SK-N-SH treated with all-trans-retinoic acid at 6 μM for 48 hours (cell line): ENCODE measurements around the gene CTNNA3.
A peak's percentile ranks its signal among the peaks of the same experiment; 100 is the strongest.
"Not testable (repeated sequence)": the region's sequence is repeated elsewhere in the genome, so short reads cannot be mapped to it uniquely, and the experiment has no call there.

Experiments
- ATAC-seq: fragments of 200-7000 bp; cut with Tn5 transposase; 3 replicates; pipeline ENCODE4 v1.9.1; 2020; ENCODE audit warnings: mild to moderate bottlenecking, moderate library complexity
- ARNTL ChIP-seq: fragments of 450-650 bp; formaldehyde crosslinking; IDR thresholded peaks from 2 replicates; pipeline ENCODE4 v1.5.0; 2020; ENCODE audit warnings: low read depth, mild to moderate bottlenecking, moderate library complexity, borderline replicate concordance
- BACH2 ChIP-seq: fragments of 250-450 bp; sonication (Bioruptor Pico); IDR thresholded peaks from 2 replicates; pipeline ENCODE4 v1.9.0; 2021; ENCODE audit warnings: mild to moderate bottlenecking, borderline replicate concordance
- CSDC2 ChIP-seq: fragments of 250-450 bp; sonication (Bioruptor Pico); IDR thresholded peaks from 2 replicates; pipeline ENCODE4 v1.5.0; 2020; ENCODE audit warnings: mild to moderate bottlenecking, moderate library complexity
- ESRRG ChIP-seq: fragments of 250-450 bp; sonication (Bioruptor Pico); IDR thresholded peaks from 2 replicates; pipeline ENCODE4 v1.6.1; 2021; ENCODE audit warnings: mild to moderate bottlenecking
- GLIS3 ChIP-seq: fragments of 250-450 bp; sonication (Bioruptor Pico); IDR thresholded peaks from 2 replicates; pipeline ENCODE4 v1.5.0; 2020; ENCODE audit warnings: mild to moderate bottlenecking, moderate library complexity
- ISL1 ChIP-seq: fragments of 250-450 bp; sonication (Bioruptor Pico); IDR thresholded peaks from 2 replicates; pipeline ENCODE4 v2.1.2; 2022; ENCODE audit warnings: mild to moderate bottlenecking, moderate library complexity
- OSR1 ChIP-seq: fragments of 250-450 bp; sonication (Bioruptor Pico); IDR thresholded peaks from 2 replicates; pipeline ENCODE4 v1.8.0; 2022; ENCODE audit warnings: moderate library complexity, mild to moderate bottlenecking, inconsistent platforms
- PPARA ChIP-seq: fragments of 250-450 bp; sonication (Bioruptor Pico); IDR thresholded peaks from 2 replicates; pipeline ENCODE4 v1.5.0; 2020; ENCODE audit warnings: mild to moderate bottlenecking, borderline replicate concordance
- RARB ChIP-seq: fragments of 250-450 bp; sonication (Bioruptor Pico); IDR thresholded peaks from 2 replicates; pipeline ENCODE4 v1.8.0; 2021; ENCODE audit warnings: mild to moderate bottlenecking, moderate library complexity
- SNAI2 ChIP-seq: fragments of 250-450 bp; sonication (Bioruptor Pico); IDR thresholded peaks from 2 replicates; pipeline ENCODE4 v1.5.0; 2020; ENCODE audit warnings: mild to moderate bottlenecking, moderate library complexity
- TCF4 ChIP-seq: fragments of 250-450 bp; sonication (Bioruptor Pico); IDR thresholded peaks from 2 replicates; pipeline ENCODE4 v1.8.0; 2021; ENCODE audit warnings: mild to moderate bottlenecking, moderate library complexity, borderline replicate concordance
- ZC3H10 ChIP-seq: fragments of 250-450 bp; sonication (Bioruptor Pico); IDR thresholded peaks from 2 replicates; pipeline ENCODE4 v1.5.1; 2021; ENCODE audit warnings: mild to moderate bottlenecking, moderate library complexity
- ZFP3 ChIP-seq: fragments of 250-450 bp; sonication (Bioruptor Pico); IDR thresholded peaks from 2 replicates; pipeline ENCODE4 v1.5.0; 2020; ENCODE audit warnings: mild to moderate bottlenecking, moderate library complexity
- ZNF565 ChIP-seq: fragments of 450-650 bp; formaldehyde crosslinking; conservative IDR thresholded peaks from 2 replicates; pipeline ENCODE4 v1.5.0; 2020; ENCODE audit warnings: low read depth, mild to moderate bottlenecking, moderate library complexity
- ZNF70 ChIP-seq: fragments of 450-650 bp; formaldehyde crosslinking; IDR thresholded peaks from 2 replicates; pipeline ENCODE4 v1.5.0; 2020; ENCODE audit warnings: mild to moderate bottlenecking, moderate library complexity
- ZNF8 ChIP-seq: fragments of 450-650 bp; formaldehyde crosslinking; IDR thresholded peaks from 2 replicates; pipeline ENCODE4 v1.5.0; 2020; ENCODE audit warnings: mild to moderate bottlenecking, moderate library complexity
- TF ChIP-seq, protein P1 (sequence below): fragments of 250-450 bp; sonication (Bioruptor Pico); IDR thresholded peaks from 2 replicates; pipeline ENCODE4 v1.5.0; 2020; ENCODE audit warnings: mild to moderate bottlenecking, moderate library complexity
- TF ChIP-seq, protein P2 (sequence below): fragments of 250-450 bp; sonication (Bioruptor Pico); IDR thresholded peaks from 2 replicates; pipeline ENCODE4 v1.5.1; 2020; ENCODE audit warnings: low read depth, mild to moderate bottlenecking, moderate library complexity
- TF ChIP-seq, protein P3 (sequence below): fragments of 250-450 bp; sonication (Bioruptor Pico); IDR thresholded peaks from 2 replicates; pipeline ENCODE4 v1.8.0; 2021; ENCODE audit warnings: low read depth, mild to moderate bottlenecking, moderate library complexity, borderline replicate concordance
- TF ChIP-seq, protein P4 (sequence below): fragments of 250-450 bp; sonication (Bioruptor Pico); IDR thresholded peaks from 2 replicates; pipeline ENCODE4 v1.5.1; 2021; ENCODE audit warnings: mild to moderate bottlenecking, moderate library complexity

CTNNA3 gene

DNA sequence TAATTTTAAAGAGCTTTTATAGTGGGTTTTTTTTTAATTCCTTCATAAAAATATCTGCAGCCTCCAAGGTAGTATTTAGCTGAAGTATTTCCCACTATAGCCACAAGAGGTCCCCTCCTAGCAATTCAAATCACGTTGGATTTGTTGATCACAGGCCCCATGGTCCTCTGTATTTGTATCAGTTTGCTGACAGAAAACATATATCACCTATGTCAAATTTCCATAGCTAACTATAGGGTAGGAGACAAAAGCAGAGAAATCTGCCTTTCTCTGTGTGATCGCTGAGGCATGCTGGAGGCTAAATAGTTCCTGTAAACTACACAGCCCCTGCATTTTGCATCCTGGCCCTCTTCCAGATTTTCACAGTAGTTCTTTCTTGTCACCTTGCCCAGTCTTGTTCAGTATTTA is 1.7 kb upstream of the CTNNA3 start:
- ATAC-seq: peak; percentile 95
- TF ChIP-seq CSDC2 (CRISPR knock-in tag) (no peak), ZC3H10 (CRISPR knock-in tag) (no peak), RARB (CRISPR knock-in tag) (no peak), ISL1 (CRISPR knock-in tag) (no peak), ZNF8 (no peak), ESRRG (CRISPR knock-in tag) (no peak), BACH2 (CRISPR knock-in tag) (no peak), TCF4 (CRISPR knock-in tag) (no peak), ZFP3 (CRISPR knock-in tag) (no peak), GLIS3 (no peak), PPARA (CRISPR knock-in tag) (no peak), ZNF565 (no peak), SNAI2 (CRISPR knock-in tag) (no peak), ZNF70 (no peak)
- TF ChIP-seq, protein P1, sequence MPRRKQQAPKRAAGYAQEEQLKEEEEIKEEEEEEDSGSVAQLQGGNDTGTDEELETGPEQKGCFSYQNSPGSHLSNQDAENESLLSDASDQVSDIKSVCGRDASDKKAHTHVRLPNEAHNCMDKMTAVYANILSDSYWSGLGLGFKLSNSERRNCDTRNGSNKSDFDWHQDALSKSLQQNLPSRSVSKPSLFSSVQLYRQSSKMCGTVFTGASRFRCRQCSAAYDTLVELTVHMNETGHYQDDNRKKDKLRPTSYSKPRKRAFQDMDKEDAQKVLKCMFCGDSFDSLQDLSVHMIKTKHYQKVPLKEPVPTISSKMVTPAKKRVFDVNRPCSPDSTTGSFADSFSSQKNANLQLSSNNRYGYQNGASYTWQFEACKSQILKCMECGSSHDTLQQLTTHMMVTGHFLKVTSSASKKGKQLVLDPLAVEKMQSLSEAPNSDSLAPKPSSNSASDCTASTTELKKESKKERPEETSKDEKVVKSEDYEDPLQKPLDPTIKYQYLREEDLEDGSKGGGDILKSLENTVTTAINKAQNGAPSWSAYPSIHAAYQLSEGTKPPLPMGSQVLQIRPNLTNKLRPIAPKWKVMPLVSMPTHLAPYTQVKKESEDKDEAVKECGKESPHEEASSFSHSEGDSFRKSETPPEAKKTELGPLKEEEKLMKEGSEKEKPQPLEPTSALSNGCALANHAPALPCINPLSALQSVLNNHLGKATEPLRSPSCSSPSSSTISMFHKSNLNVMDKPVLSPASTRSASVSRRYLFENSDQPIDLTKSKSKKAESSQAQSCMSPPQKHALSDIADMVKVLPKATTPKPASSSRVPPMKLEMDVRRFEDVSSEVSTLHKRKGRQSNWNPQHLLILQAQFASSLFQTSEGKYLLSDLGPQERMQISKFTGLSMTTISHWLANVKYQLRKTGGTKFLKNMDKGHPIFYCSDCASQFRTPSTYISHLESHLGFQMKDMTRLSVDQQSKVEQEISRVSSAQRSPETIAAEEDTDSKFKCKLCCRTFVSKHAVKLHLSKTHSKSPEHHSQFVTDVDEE (CRISPR knock-in tag): no peak
- TF ChIP-seq, protein P2, sequence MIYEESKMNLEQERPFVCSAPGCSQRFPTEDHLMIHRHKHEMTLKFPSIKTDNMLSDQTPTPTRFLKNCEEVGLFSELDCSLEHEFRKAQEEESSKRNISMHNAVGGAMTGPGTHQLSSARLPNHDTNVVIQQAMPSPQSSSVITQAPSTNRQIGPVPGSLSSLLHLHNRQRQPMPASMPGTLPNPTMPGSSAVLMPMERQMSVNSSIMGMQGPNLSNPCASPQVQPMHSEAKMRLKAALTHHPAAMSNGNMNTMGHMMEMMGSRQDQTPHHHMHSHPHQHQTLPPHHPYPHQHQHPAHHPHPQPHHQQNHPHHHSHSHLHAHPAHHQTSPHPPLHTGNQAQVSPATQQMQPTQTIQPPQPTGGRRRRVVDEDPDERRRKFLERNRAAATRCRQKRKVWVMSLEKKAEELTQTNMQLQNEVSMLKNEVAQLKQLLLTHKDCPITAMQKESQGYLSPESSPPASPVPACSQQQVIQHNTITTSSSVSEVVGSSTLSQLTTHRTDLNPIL (CRISPR knock-in tag): no peak
- TF ChIP-seq, protein P3, sequence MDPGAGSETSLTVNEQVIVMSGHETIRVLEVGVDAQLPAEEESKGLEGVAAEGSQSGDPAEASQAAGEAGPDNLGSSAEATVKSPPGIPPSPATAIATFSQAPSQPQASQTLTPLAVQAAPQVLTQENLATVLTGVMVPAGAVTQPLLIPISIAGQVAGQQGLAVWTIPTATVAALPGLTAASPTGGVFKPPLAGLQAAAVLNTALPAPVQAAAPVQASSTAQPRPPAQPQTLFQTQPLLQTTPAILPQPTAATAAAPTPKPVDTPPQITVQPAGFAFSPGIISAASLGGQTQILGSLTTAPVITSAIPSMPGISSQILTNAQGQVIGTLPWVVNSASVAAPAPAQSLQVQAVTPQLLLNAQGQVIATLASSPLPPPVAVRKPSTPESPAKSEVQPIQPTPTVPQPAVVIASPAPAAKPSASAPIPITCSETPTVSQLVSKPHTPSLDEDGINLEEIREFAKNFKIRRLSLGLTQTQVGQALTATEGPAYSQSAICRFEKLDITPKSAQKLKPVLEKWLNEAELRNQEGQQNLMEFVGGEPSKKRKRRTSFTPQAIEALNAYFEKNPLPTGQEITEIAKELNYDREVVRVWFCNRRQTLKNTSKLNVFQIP: no peak

DNA sequence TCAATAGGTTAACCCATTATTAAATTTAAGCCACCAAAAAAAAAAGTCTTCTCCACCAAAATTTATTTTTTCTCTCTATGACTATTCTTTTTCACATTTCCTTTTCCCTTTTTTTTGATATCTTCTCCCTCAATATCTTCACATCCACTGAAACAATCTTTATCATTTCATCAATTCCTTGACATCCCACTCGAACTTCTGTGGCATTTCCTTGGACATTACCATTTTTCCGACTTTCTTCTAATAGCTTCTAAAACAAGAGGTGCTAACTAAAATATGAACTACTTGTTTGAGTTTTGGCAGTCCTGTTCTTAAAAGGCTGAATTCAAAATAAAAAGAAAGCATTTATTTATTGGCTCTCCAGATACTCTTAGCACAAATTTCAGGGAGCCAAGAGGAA is 684 bp upstream of the CTNNA3 start:
- no peak for TF ChIP-seq ARNTL (CRISPR knock-in tag)
- TF ChIP-seq ISL1 (CRISPR knock-in tag): no peak
- TF ChIP-seq, protein P2 (CRISPR knock-in tag): no peak
- TF ChIP-seq SNAI2 (CRISPR knock-in tag): no peak
- TF ChIP-seq ZFP3 (CRISPR knock-in tag): no peak
- no peak for TF ChIP-seq CSDC2 (CRISPR knock-in tag)
- TF ChIP-seq, protein P4, sequence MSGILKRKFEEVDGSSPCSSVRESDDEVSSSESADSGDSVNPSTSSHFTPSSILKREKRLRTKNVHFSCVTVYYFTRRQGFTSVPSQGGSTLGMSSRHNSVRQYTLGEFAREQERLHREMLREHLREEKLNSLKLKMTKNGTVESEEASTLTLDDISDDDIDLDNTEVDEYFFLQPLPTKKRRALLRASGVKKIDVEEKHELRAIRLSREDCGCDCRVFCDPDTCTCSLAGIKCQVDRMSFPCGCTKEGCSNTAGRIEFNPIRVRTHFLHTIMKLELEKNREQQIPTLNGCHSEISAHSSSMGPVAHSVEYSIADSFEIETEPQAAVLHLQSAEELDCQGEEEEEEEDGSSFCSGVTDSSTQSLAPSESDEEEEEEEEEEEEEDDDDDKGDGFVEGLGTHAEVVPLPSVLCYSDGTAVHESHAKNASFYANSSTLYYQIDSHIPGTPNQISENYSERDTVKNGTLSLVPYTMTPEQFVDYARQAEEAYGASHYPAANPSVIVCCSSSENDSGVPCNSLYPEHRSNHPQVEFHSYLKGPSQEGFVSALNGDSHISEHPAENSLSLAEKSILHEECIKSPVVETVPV (CRISPR knock-in tag): no peak
- TF ChIP-seq, protein P3: no peak
- no peak for TF ChIP-seq ZNF70
- no peak for TF ChIP-seq ZNF8
- no peak for TF ChIP-seq OSR1 (CRISPR knock-in tag)
- TF ChIP-seq GLIS3: no peak
- ATAC-seq: no peak

DNA sequence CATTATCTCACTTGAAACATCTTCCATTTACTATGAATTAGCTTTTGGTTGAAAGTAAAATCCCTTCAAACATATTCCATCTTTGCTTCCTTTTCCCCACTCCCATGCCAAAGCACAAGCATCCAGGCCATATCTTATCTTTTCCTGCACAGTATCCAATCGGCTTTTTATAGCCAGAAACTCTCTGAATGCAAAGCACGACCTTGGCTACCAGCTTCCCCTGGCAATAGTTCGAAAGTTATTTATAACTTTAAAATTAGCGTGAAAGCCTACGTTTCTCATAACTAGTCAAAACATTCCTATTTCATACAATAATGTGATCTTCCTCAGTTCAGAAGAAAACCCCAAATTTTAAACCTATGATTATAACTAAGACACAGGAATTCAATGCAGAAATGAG is 440 bp downstream of the CTNNA3 start:
- no peak for ATAC-seq
- TF ChIP-seq CSDC2 (CRISPR knock-in tag) (no peak), GLIS3 (no peak), ESRRG (CRISPR knock-in tag) (no peak)

DNA sequence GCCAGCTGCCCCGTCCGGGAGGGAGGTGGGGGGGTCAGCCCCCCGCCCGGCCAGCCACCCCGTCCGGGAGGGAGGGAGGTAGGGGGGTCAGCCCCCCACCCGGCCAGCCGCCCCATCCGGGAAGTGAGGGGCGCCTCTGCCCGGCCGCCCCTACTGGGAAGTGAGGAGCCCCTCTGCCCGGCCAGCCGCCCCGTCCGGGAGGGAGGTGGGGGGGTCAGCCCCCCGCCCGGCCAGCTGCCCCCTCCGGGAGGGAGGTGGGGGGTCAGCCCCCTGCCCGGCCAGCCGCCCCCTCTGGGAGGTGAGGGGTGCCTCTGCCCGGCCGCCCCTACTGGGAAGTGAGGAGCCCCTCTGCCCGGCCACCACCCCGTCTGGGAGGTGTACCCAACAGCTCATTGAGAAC is 4.1 kb downstream of the CTNNA3 start:
- not testable (repeated sequence) for ATAC-seq

DNA sequence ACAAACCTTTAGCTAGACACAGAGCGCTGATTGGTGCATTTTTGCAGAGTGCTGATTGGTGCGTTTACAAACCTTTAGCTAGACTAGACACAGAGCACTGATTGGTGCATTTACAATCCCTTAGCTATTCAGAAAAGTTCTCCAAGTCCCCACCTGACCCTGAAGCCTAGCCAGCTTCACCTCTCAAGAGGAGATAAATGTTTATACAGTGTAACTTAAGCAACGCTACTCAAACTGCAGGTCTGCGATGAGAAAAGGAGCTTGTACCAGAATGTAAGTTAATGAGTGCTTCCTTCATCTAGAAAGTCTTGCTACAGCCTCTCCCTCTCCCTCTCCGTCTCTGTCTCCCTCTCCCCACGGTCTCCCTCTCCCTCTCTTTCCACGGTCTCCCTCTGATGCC is 5.5 kb downstream of the CTNNA3 start:
- not testable (repeated sequence) for ATAC-seq

DNA sequence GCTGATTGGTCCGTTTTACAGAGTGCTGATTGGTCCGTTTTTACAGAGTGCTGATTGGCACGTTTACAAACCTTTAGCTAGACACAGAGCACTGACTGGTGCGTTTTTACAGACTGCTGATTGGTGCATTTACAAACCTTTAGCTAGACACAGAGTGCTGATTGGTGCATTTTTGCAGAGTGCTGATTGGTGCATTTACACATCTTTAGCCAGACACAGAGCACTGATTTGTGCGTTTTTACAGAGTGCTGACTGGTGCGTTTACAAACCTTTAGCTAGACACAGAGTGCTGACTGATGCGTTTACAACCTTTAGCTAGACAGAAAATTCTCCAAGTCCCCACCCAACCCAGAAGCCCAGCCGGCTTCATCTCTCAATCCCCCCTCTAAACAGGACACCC is 11.9 kb downstream of the CTNNA3 start:
- not testable (repeated sequence) for ATAC-seq
